Neural progenitor cell (in vitro differentiated cells): ENCODE measurements around the gene ZNF718.
"Not testable (repeated sequence)": the region's sequence is repeated elsewhere in the genome, so short reads cannot be mapped to it uniquely, and the experiment has no call there.

ENCODE experiments used
- CTCF ChIP-seq: fragments of 200-600 bp; sonication (generic); IDR thresholded peaks from 2 replicates; pipeline ENCODE4 v1.5.1; 2017; ENCODE audit warnings: antibody characterized with exemption, mild to moderate bottlenecking
- EZH2 ChIP-seq: fragments of 200-600 bp; sonication (generic); IDR thresholded peaks from 2 replicates; pipeline ENCODE4 v1.6.1; 2017; ENCODE audit warnings: antibody characterized with exemption, mild to moderate bottlenecking, moderate library complexity
- EZH2phosphoT487 ChIP-seq: fragments of 200-600 bp; sonication (generic); IDR thresholded peaks from 2 replicates; pipeline ENCODE4 v1.6.1; 2017; ENCODE audit warnings: antibody characterized with exemption

DNA sequence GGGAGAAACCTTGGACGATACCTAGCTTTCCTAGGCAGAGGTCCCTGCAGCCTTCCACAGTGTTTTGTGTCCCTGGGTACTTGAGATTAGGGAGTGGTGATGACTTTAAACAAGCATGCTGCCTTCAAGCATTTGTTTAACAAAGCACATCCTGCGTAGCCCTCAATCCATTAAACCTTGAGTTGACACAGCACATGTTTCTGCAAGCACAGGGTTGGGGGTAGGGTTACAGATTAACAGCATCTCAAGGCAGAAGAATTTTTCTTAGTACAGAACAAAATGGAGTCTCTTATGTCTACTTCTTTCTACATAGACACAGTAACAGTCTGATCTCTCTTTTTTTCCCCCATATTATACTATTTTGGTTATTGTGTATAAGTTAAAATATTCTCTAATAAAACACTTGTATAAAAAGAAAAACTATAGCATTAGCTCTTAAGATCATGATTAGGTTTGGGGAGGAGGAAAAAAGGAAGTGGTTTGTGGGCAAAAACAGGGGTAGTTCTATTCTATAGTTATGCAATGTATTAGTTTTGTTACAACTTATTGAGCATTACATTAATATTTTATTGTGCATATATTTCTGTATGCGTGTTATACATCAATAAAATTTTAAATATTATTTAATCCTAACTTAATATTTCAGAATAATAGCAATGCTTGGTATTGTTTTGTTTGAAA, 84.3 kb downstream of the ZNF718 start:
- not testable (repeated sequence) for TF ChIP-seq CTCF, EZH2phosphoT487, EZH2
